HL-60/S4 treated with phorbol 12-myristate 13-acetate at 8.2 ng/mL for 4 days and 3 days (cell line): ENCODE results near the gene SSTR4.
"Not testable (repeated sequence)": the region's sequence is repeated elsewhere in the genome, so short reads cannot be mapped to it uniquely, and the experiment has no call there.

Experiments
- in situ Hi-C: fragments of 300-500 bp; cut with MboI; formaldehyde crosslinking; loops from 2 replicates; pipeline ENCODE4 v1.15.0; 2022; ENCODE audit warnings: low sequenced_read_pairs

SSTR4 gene

GRCh38 chr20:23017516-23017915 lies 17.6 kb upstream of the SSTR4 start:
- in situ Hi-C loops, result no loop called here

- in situ Hi-C loops, result no loop called here
Measured at GRCh38 chr20:23018432-23018831, 16.7 kb upstream of the SSTR4 start.

GRCh38 chr20:23018941-23019340 lies 16.2 kb upstream of the SSTR4 start:
- in situ Hi-C loops, result no loop called here

- in situ Hi-C loops, result no loop called here
Measured at GRCh38 chr20:23019403-23019802, 15.7 kb upstream of the SSTR4 start.

GRCh38 chr20:23020230-23021018 lies 14.7 kb upstream of the SSTR4 start:
- in situ Hi-C loops, result no loop called here

GRCh38 chr20:23021541-23021940 lies 13.6 kb upstream of the SSTR4 start:
- in situ Hi-C loops, result no loop called here

GRCh38 chr20:23021951-23022350 lies 13.2 kb upstream of the SSTR4 start:
- in situ Hi-C loops, result no loop called here

- in situ Hi-C loops, result no loop called here
Measured at GRCh38 chr20:23022849-23023248, 12.3 kb upstream of the SSTR4 start.

GRCh38 chr20:23023621-23024177 lies 11.4 kb upstream of the SSTR4 start:
- in situ Hi-C loops, result no loop called here

GRCh38 chr20:23024701-23025100 lies 10.4 kb upstream of the SSTR4 start:
- in situ Hi-C loops, result no loop called here

GRCh38 chr20:23025503-23025902 lies 9.6 kb upstream of the SSTR4 start:
- in situ Hi-C loops, result not testable (repeated sequence)

- in situ Hi-C loops, result no loop called here
Measured at GRCh38 chr20:23027721-23028120, 7.4 kb upstream of the SSTR4 start.

- in situ Hi-C loops, result no loop called here
Measured at GRCh38 chr20:23028392-23028791, 6.7 kb upstream of the SSTR4 start.

GRCh38 chr20:23029324-23029723 lies 5.8 kb upstream of the SSTR4 start:
- in situ Hi-C loops, result no loop called here

GRCh38 chr20:23031346-23031745 lies 3.8 kb upstream of the SSTR4 start:
- in situ Hi-C loops, result no loop called here

- in situ Hi-C loops, result no loop called here
Measured at GRCh38 chr20:23032056-23032749, 2.9 kb upstream of the SSTR4 start.

GRCh38 chr20:23032750-23033078 lies 2.4 kb upstream of the SSTR4 start:
- in situ Hi-C loops, result no loop called here

GRCh38 chr20:23033918-23034317 lies 1.2 kb upstream of the SSTR4 start:
- in situ Hi-C loops, result no loop called here

GRCh38 chr20:23035731-23036130 lies 619 bp downstream of the SSTR4 start:
- in situ Hi-C loops, result no loop called here

GRCh38 chr20:23036371-23036770 lies 1.3 kb downstream of the SSTR4 start:
- in situ Hi-C loops, result no loop called here

- in situ Hi-C loops, result no loop called here
Measured at GRCh38 chr20:23037017-23037481, 1.9 kb downstream of the SSTR4 start.
